Nephron progenitor cell (in vitro differentiated cells): ENCODE results near the gene EFEMP1.

Source experiments
- DNase-seq: peaks from one replicate; pipeline ENCODE4 v3.0.0; 2021
- H3K27ac Mint-ChIP-seq: 2 replicates; pipeline ENCODE4 v1.8.0; 2021; ENCODE audit warnings: mild to moderate bottlenecking, moderate library complexity, mixed read lengths
- H3K27me3 Mint-ChIP-seq: 2 replicates; pipeline ENCODE4 v1.8.0; 2021; ENCODE audit warnings: mild to moderate bottlenecking, low read depth, mixed read lengths; ENCODE audit not compliant: poor library complexity
- H3K36me3 Mint-ChIP-seq: 2 replicates; pipeline ENCODE4 v1.8.0; 2021; ENCODE audit warnings: low read depth, mixed read lengths
- H3K4me1 Mint-ChIP-seq: 2 replicates; pipeline ENCODE4 v1.8.0; 2021; ENCODE audit warnings: mixed read lengths
- H3K4me3 Mint-ChIP-seq: 2 replicates; pipeline ENCODE4 v1.8.0; 2021; ENCODE audit warnings: mild to moderate bottlenecking, moderate library complexity, mixed read lengths
- H3K9me3 Mint-ChIP-seq: 2 replicates; pipeline ENCODE4 v1.8.0; 2021; ENCODE audit warnings: mild to moderate bottlenecking, moderate library complexity, mixed read lengths
- CTCF ChIP-seq: fragments of 200-600 bp; sonication (generic); IDR thresholded peaks from 2 replicates; pipeline ENCODE4 v1.5.0; 2021; ENCODE audit warnings: antibody characterized with exemption

EFEMP1 gene

DNA sequence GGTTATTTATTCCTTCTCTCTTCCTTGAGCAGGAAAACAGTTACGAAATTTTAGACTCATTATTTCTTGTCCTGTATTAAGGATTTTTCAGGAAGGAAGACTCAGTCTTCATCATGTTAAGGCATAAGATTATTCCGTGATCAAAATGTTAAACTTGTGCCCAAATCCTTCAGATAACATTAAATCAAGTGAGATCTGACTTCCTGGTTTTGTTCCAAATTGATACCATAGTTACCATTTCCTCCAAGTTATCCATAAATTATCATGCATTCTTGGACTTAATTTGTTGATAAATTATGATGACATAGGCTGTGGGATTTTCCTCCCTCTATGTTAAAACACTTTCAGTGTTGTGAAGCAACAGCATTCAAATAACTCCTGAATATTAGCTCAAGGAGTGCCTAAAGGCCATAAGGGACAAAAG, 31.9 kb downstream of the EFEMP1 start:
- no peak for TF ChIP-seq CTCF
- H3K9me3 Mint-ChIP-seq, result no peaks in the 10 kb centered on the region
- no peaks in the 10 kb centered on the region for H3K27me3 Mint-ChIP-seq
- no peak for DNase-seq
- H3K4me3 Mint-ChIP-seq, result no peak overlapping the region
- H3K36me3 Mint-ChIP-seq, result peaks cover 8% of the 10 kb centered on the region
- no peak overlapping the region for H3K27ac Mint-ChIP-seq
- peaks cover 7% of the 10 kb centered on the region for H3K4me1 Mint-ChIP-seq

DNA sequence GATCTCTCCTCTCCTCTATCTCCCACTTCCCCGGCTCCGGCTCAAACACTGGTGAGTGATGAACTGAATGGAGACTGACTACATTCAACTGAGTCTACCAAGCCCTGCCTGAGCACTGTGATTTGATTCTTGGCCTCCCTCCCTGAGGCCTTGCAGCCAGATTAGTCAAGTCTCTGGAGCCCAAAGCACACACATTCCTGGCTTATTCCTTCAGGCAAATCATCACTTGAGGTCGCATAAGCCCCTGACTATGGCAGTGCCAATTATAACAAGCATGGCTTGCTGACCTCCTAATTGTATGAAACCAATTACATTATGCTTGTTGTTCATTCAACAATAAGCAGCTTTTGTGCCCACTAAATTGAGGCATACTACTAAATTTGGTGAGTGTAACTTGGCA, 34.6 kb downstream of the EFEMP1 start:
- Mint-ChIP-seq H3K4me3 (no peak overlapping the region), H3K27me3 (peaks cover 6% of the 10 kb centered on the region)
- TF ChIP-seq CTCF, result no peak

DNA sequence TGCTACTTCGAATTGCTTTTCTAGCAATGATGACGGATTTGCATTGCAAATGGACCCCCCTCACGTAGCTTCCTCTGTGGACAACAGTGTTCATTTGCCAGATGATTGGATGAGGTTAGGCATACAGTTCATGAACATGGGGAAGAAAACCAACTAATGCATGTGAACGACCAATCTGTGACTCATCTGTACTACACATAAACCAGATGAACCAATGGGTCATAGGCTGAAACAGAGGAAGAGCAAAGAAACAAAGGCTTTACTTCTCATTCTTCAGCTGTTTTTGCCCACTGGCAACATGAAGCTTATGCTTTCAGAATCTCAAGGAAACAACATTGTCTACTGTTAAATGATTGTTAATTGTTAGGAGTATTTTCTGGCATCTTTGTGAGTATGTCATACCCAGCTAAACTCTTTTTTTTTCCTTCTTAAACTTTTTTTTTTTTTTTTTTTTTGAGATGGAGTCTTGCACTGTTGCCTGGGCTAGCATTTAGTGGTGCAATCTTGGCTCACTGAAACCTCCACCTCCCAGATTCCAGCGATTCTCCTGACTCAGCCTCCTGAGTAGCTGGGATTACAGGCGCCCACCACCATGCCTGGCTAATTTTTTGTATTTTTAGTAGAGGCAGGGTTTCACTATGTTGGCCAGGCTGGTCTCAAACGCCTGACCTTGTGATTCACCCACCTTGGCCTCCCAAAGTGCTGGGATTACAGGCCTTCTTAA, 35.5 kb downstream of the EFEMP1 start:
- Mint-ChIP-seq H3K27ac (no peak overlapping the region), H3K36me3 (peaks cover 8% of the 10 kb centered on the region), H3K4me1 (peaks cover 22% of the 10 kb centered on the region), H3K4me3 (no peak overlapping the region), H3K27me3 (peaks cover 6% of the 10 kb centered on the region), H3K9me3 (no peaks in the 10 kb centered on the region)
- no peak for TF ChIP-seq CTCF
- DNase-seq, result no peak

More for the DNA sequence above, 34.6 kb downstream of the EFEMP1 start:
- DNase-seq, result no peak
- Mint-ChIP-seq H3K9me3 (no peaks in the 10 kb centered on the region), H3K36me3 (peaks cover 8% of the 10 kb centered on the region), H3K27ac (no peak overlapping the region), H3K4me1 (peaks cover 13% of the 10 kb centered on the region)

DNA sequence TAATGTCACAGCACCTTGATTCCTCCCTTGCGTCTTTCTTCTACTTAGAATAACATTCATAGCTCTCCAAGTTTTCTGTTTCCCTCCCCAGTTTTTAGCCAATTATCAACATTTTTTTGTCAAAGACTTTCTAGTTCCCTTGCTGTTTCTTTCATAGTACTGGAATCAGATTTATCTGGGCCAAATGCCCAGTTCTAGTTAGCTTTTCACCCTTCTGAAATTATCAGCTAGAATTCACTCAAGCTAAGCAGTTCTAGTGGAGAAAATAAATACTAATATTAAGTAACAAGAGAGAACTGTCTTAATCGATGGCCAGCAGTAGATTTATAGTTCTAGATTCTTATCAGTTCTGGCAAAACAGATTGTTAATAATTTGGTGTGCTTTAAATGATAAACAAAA, 36.2 kb downstream of the EFEMP1 start:
- H3K9me3 Mint-ChIP-seq, result no peaks in the 10 kb centered on the region
- H3K27me3 Mint-ChIP-seq, result peaks cover 6% of the 10 kb centered on the region
- no peak overlapping the region for H3K4me3 Mint-ChIP-seq
- peaks cover 25% of the 10 kb centered on the region for H3K4me1 Mint-ChIP-seq
- DNase-seq, result no peak
- no peak for TF ChIP-seq CTCF
- H3K27ac Mint-ChIP-seq, result peak overlapping the region; percentile 39
- peaks cover 8% of the 10 kb centered on the region for H3K36me3 Mint-ChIP-seq

GRCh38 chr2:55885944-55886281, 37.7 kb downstream of the EFEMP1 start:
- Mint-ChIP-seq H3K27me3 (peaks cover 6% of the 10 kb centered on the region), H3K36me3 (peaks cover 14% of the 10 kb centered on the region), H3K4me1 (peaks cover 23% of the 10 kb centered on the region), H3K27ac (no peak overlapping the region), H3K4me3 (no peak overlapping the region), H3K9me3 (no peaks in the 10 kb centered on the region)
- no peak for TF ChIP-seq CTCF
- no peak for DNase-seq
